H1 (cell line): Measurements from ENCODE around the gene DUSP9. TPM values are rescaled to one million over a fixed set of nuclear protein-coding genes. Genes with fewer than 3 reads are reported as not detected.

Source experiments
- CTCF ChIA-PET: fragments of 300-600 bp; sonication (Branson Sonifier 250); formaldehyde crosslinking; loops from one replicate; lab custom pipeline; 2021; ENCODE audit not compliant: partially characterized antibody; lab: Charles Lee
- POLR2A ChIA-PET: fragments of 300-600 bp; sonication (Branson Sonifier 250); formaldehyde crosslinking; loops from one replicate; lab custom pipeline; 2021; ENCODE audit warnings: inconsistent platforms; ENCODE audit not compliant: partially characterized antibody; lab: Charles Lee
- DNase-seq, 2 experiments: peaks; one replicate each; pipeline versions ENCODE4 v3.0.0 to v3.0.0-alpha.2; 2010 to 2022; ENCODE audit warnings: low spot score in 2 of 2, low read depth in 1 of 2, mixed read lengths in 1 of 2
- FAIRE-seq: peaks from 2 replicates; lab custom pipeline; 2011; peaks lifted over from hg19 to GRCh38; lab: Jason Lieb, UNC
- H2AFZ ChIP-seq: 2 replicates; pipeline ENCODE4 v1.8.1; 2012; ENCODE audit warnings: low read length, inconsistent platforms
- H2AK5ac ChIP-seq: 2 replicates; pipeline ENCODE4 v1.6.1; 2013; ENCODE audit warnings: low read depth, low read length
- H2BK120ac ChIP-seq: replicated peaks from 2 replicates; pipeline ENCODE3; 2013; ENCODE audit warnings: low read depth, low read length, inconsistent platforms
- H2BK12ac ChIP-seq: 2 replicates; pipeline ENCODE4 v1.6.1; 2013; ENCODE audit warnings: low read depth, low read length
- H2BK15ac ChIP-seq: 2 replicates; pipeline ENCODE4 v1.6.1; 2013; ENCODE audit warnings: low read length
- H2BK20ac ChIP-seq: 2 replicates; pipeline ENCODE4 v1.6.1; 2013; ENCODE audit warnings: low read length
- H2BK5ac ChIP-seq: 2 replicates; pipeline ENCODE4 v1.6.1; 2013; ENCODE audit warnings: low read depth, low read length
- H3K14ac ChIP-seq: 2 replicates; pipeline ENCODE4 v1.6.1; 2013; ENCODE audit warnings: inconsistent platforms; ENCODE audit not compliant: insufficient read length
- H3K18ac ChIP-seq: 2 replicates; pipeline ENCODE4 v1.6.1; 2013; ENCODE audit warnings: low read length; ENCODE audit errors: extremely low read depth
- H3K23ac ChIP-seq: 2 replicates; pipeline ENCODE4 v1.6.1; 2013; ENCODE audit warnings: inconsistent platforms; ENCODE audit not compliant: insufficient read length
- H3K23me2 ChIP-seq: 2 replicates; pipeline ENCODE4 v1.6.1; 2013; ENCODE audit warnings: low read depth, low read length
- H3K27ac ChIP-seq: 2 replicates; pipeline ENCODE4 v1.6.1; 2011; ENCODE audit warnings: low read depth, low read length, inconsistent platforms
- H3K27me3 ChIP-seq, 4 experiments: replicated peaks in 1 of 4; 1 replicate in 1 of 4; 2 replicates in 3 of 4; pipeline versions ENCODE4 v1.6.1 to v1.8.1; 2011 to 2013; ENCODE audit warnings: low read length in 3 of 4, mild to moderate bottlenecking in 3 of 4, inconsistent platforms in 2 of 4, mixed read lengths in 2 of 4, moderate library complexity in 1 of 4; ENCODE audit not compliant: control insufficient read depth in 3 of 4, insufficient read depth in 3 of 4; ENCODE audit errors: extremely low read depth in 1 of 4
- H3K36me3 ChIP-seq, 4 experiments: 2 replicates each; pipeline versions ENCODE4 v1.6.1 to v1.8.1; 2011 to 2013; ENCODE audit warnings: mild to moderate bottlenecking in 4 of 4, low read length in 3 of 4, moderate library complexity in 2 of 4, control low read depth in 1 of 4, inconsistent platforms in 1 of 4; ENCODE audit not compliant: insufficient read depth in 4 of 4, control insufficient read depth in 2 of 4
- H3K4ac ChIP-seq: replicated peaks from 2 replicates; pipeline ENCODE3; 2013; ENCODE audit warnings: low read length, low read depth, mixed read lengths, inconsistent platforms; ENCODE audit not compliant: insufficient read length
- H3K4me1 ChIP-seq, 4 experiments: replicated peaks in 1 of 4; 1 replicate in 1 of 4; 2 replicates in 3 of 4; pipeline versions ENCODE4 v1.6.1 to v1.8.1; 2011 to 2013; ENCODE audit warnings: low read length in 3 of 4, inconsistent platforms in 2 of 4, mixed read lengths in 1 of 4; ENCODE audit not compliant: insufficient read depth in 4 of 4, control insufficient read depth in 3 of 4
- H3K4me2 ChIP-seq, 2 experiments: 2 replicates each; pipeline versions ENCODE4 v1.6.1 to v1.8.1; 2011 to 2013; ENCODE audit warnings: low read depth in 2 of 2, low read length in 2 of 2, control low read depth in 1 of 2, inconsistent platforms in 1 of 2, mild to moderate bottlenecking in 1 of 2; ENCODE audit not compliant: insufficient read depth in 1 of 2
- H3K4me3 ChIP-seq, 4 experiments: fragments of 200-600, 300-600 bp in 1 of 4; sonication (generic), shearing (Covaris generic), sonication (Bioruptor Twin) in 1 of 4; 2 replicates each; pipeline versions ENCODE4 v1.5.1 to v1.8.1; 2011 to 2016; ENCODE audit warnings: low read length in 4 of 4, low read depth in 3 of 4, control low read depth in 2 of 4, inconsistent platforms in 2 of 4, mild to moderate bottlenecking in 2 of 4, mixed read lengths in 1 of 4, moderate library complexity in 1 of 4; ENCODE audit not compliant: insufficient read depth in 2 of 4; ENCODE audit errors: extremely low read depth in 1 of 4
- H3K56ac ChIP-seq: replicated peaks from 2 replicates; pipeline ENCODE3; 2013; ENCODE audit warnings: low read depth, mild to moderate bottlenecking, mixed read lengths, low read length, inconsistent platforms; ENCODE audit not compliant: insufficient read length
- H3K79me1 ChIP-seq: 2 replicates; pipeline ENCODE4 v1.6.1; 2013; ENCODE audit warnings: low read depth, low read length, control low read depth
- H3K79me2 ChIP-seq, 2 experiments: 2 replicates each; pipeline versions ENCODE4 v1.6.1 to v1.8.1; 2012 to 2013; ENCODE audit warnings: low read length in 2 of 2, mild to moderate bottlenecking in 2 of 2, inconsistent platforms in 1 of 2; ENCODE audit not compliant: insufficient read depth in 2 of 2, control insufficient read depth in 1 of 2
- H3K9ac ChIP-seq, 4 experiments: replicated peaks in 1 of 4; 1 replicate in 1 of 4; 2 replicates in 3 of 4; pipeline versions ENCODE4 v1.6.1 to v1.8.1; 2011 to 2013; ENCODE audit warnings: low read depth in 3 of 4, low read length in 3 of 4, control low read depth in 2 of 4, mild to moderate bottlenecking in 2 of 4, moderate library complexity in 2 of 4, inconsistent platforms in 1 of 4; ENCODE audit errors: extremely low read depth in 1 of 4
- H3K9me3 ChIP-seq, 2 experiments: 2 replicates each; pipeline versions ENCODE4 v1.6.1 to v1.8.1; 2012 to 2013; ENCODE audit warnings: mild to moderate bottlenecking in 2 of 2, moderate library complexity in 2 of 2, control low read depth in 1 of 2, inconsistent platforms in 1 of 2, low read depth in 1 of 2, low read length in 1 of 2, mixed read lengths in 1 of 2; ENCODE audit not compliant: insufficient read depth in 2 of 2
- H4K20me1 ChIP-seq, 2 experiments: replicated peaks in 1 of 2; 2 replicates each; pipeline versions ENCODE3 to v1.8.1; 2011 to 2013; ENCODE audit warnings: inconsistent platforms in 2 of 2, low read length in 2 of 2, mild to moderate bottlenecking in 1 of 2; ENCODE audit not compliant: insufficient read depth in 2 of 2, control insufficient read depth in 1 of 2
- H4K5ac ChIP-seq: 2 replicates; pipeline ENCODE4 v1.6.1; 2013; ENCODE audit warnings: low read length, low read depth, mixed read lengths, inconsistent platforms; ENCODE audit not compliant: insufficient read length
- H4K8ac ChIP-seq: 2 replicates; pipeline ENCODE4 v1.8.0; 2013; ENCODE audit warnings: mild to moderate bottlenecking, moderate library complexity, low read length, inconsistent platforms; ENCODE audit not compliant: insufficient read depth; ENCODE audit errors: extremely low read depth
- H4K91ac ChIP-seq: replicated peaks from 2 replicates; pipeline ENCODE3; 2013; ENCODE audit warnings: low read length, mixed read lengths, inconsistent platforms; ENCODE audit not compliant: insufficient read length
- GABPA ChIP-seq: IDR thresholded peaks from 2 replicates; pipeline ENCODE4 v1.6.1; 2011; ENCODE audit warnings: mild to moderate bottlenecking, low read length, moderate library complexity, borderline replicate concordance; ENCODE audit not compliant: insufficient read depth
- WGBS, 2 experiments: shearing (Covaris generic) in 1 of 2; methylation state at CpG; one replicate each; pipeline versions ENCODE4 v1.1.6 to v1.1.7; 2013 to 2015; ENCODE audit warnings: low lambda C conversion rate in 2 of 2, mixed read lengths in 2 of 2, inconsistent platforms in 1 of 2, low coverage in 1 of 2, missing lambda C conversion rate in 1 of 2; ENCODE audit not compliant: insufficient replicate concordance in 2 of 2, insufficient coverage in 1 of 2, insufficient read length in 1 of 2; ENCODE audit errors: extremely low coverage in 1 of 2, missing lambda C conversion rate in 1 of 2; 5-methylcytosine and 5-hydroxymethylcytosine counted together
- polyA plus RNA-seq, 7 experiments: library from polyadenylated mRNA; depleted of rRNA in 3 of 7; stranded (reverse) in 5 of 7; unstranded in 2 of 7; fragments of >200 nt in 5 of 7; fragments of 200-250 nt in 2 of 7; gene quantifications; 1 replicate in 5 of 7; 2 replicates in 1 of 7; 4 replicates in 1 of 7; pipeline versions ENCODE4 v1.2.1 to v1.2.3, GENCODE V29; 2011 to 2013; ENCODE audit warnings: missing spikeins in 2 of 7, mixed read lengths in 2 of 7
- total RNA-seq: library from RNA; stranded (reverse); fragmentation: NEBNext Ultra II Directional; extraction: Animal tissue kit (Norgen Biotek cat#: 25700); gene quantifications from 2 replicates; pipeline ENCODE4 v1.2.1, GENCODE V29; 2021

DUSP9 gene
- total and polyA plus RNA-seq, 2 of the 8 experiments (the other 6 are each of a cell fraction or from before 2014, with no cell fraction given) = 0.80 to 1.1 TPM

DNA sequence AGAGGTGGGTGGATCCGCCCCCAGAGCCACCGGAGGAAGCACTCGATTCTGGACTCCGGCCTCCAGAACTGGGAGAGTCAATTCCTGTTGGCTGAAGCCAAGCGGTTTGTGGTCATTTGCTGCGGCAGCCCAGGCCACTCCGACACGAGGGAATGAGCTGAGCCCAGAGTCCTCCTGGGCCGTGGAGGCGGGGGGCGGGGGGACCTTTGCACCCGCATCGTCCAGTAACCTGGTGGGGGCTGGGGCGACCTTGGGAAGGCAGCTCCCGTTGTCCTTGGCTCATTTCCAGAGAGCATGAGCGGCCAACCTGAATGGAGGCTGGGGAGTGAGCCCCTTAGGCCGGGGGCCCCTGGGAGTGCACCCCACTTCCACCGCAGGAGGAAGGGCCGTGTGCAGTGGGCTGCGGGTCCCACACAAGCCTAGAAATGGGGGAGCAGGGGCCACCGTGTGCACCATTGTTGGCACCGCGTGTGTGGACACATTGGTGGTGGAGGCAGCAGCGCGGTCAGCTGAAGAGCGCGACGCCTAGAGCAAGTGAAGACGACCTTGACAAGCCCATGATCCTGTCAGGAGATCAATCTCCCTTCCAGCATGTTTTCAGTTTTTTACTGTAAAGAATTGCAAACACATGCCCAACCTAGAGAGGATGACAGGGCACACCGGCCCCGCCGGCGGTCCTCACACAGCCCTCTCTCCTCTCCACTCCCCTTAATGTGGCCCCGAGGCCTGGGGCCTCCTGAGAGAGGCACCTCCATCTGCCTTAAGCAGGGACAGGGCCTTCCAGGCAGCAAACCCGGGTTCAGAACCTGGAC is 19.9 kb upstream of the DUSP9 start:
- H2AK5ac ChIP-seq = no peak overlapping the region
- H3K14ac ChIP-seq = no peak overlapping the region
- no peak overlapping the region for H3K4ac ChIP-seq
- H3K79me1 ChIP-seq = no peaks in the 10 kb centered on the region
- no peak overlapping the region for H3K9ac ChIP-seq
- no peak overlapping the region for H4K8ac ChIP-seq
- no peak overlapping the region for H3K18ac ChIP-seq
- H4K20me1 ChIP-seq = no peaks in the 10 kb centered on the region
- FAIRE-seq (no peak), DNase-seq (no peak)
- no peak overlapping the region for H3K56ac ChIP-seq
- H3K79me2 ChIP-seq = no peaks in the 10 kb centered on the region
- H3K27ac ChIP-seq = no peak overlapping the region
- no peak overlapping the region for H2BK20ac ChIP-seq
- H3K4me2 ChIP-seq = no peak overlapping the region
- no peak overlapping the region for H2BK15ac ChIP-seq
- peaks cover 0 to 3% (median 0%) of the 10 kb centered on the region in 4 experiments; a peak in 1 of 7 replicates for H3K4me1 ChIP-seq
- no peaks in the 10 kb centered on the region for H3K27me3 ChIP-seq
- H2AFZ ChIP-seq = no peak overlapping the region
- H2BK120ac ChIP-seq = no peak overlapping the region
- ChIA-PET POLR2A (no interaction called here), CTCF (interaction anchor here (0.9 to 3.0 kb wide), 4 partner anchors 9 to 155 kb away, joined by 3 to 14 read pairs (median 4); no protein-coding TSS in a partner anchor)
- H3K36me3 ChIP-seq = no peaks in the 10 kb centered on the region
- H2BK12ac ChIP-seq = no peak overlapping the region
- no peak overlapping the region for H2BK5ac ChIP-seq
- H3K4me3 ChIP-seq = no peak overlapping the region
- H3K23ac ChIP-seq = no peak overlapping the region
- WGBS, 2 experiments = 98% methylated on average over 6 of the region's 35 CpGs; no CpG with 5 or more reads in 1 of the 2 experiments
- no peaks in the 10 kb centered on the region for H3K23me2 ChIP-seq
- H4K5ac ChIP-seq = no peak overlapping the region
- H4K91ac ChIP-seq = no peak overlapping the region
- no peaks in the 10 kb centered on the region for H3K9me3 ChIP-seq
- no peak for TF ChIP-seq GABPA
